AG04449 (cell line): ENCODE measurements around the gene LYG1.

ENCODE experiments used
- CTCF ChIA-PET: fragments of 350-600 bp; formaldehyde crosslinking; extraction: SDS; loops from one replicate; lab custom pipeline; 2021; ENCODE audit warnings: antibody characterized with exemption; lab: Yijun Ruan, JAX
- POLR2A ChIA-PET: fragments of 400-600, 350-600 bp; formaldehyde crosslinking; extraction: SDS; loops from one replicate; lab custom pipeline; 2020; ENCODE audit warnings: antibody characterized with exemption, inconsistent platforms; lab: Yijun Ruan, JAX
- DNase-seq: peaks from one replicate; pipeline ENCODE4 v3.0.0-alpha.2; 2010; ENCODE audit warnings: low read depth, low spot score
- H3K4me3 ChIP-seq: 2 replicates; pipeline ENCODE4 v1.5.1; 2011; ENCODE audit warnings: low read depth, mild to moderate bottlenecking, control low read depth, low read length
- CTCF ChIP-seq: IDR thresholded peaks from one replicate; pipeline ENCODE4 v1.5.1; 2011; ENCODE audit warnings: mild to moderate bottlenecking, moderate library complexity, low read length, control low read depth, inconsistent platforms; ENCODE audit not compliant: insufficient read depth; ENCODE audit errors: missing control alignments

Gene LYG1

GRCh38 chr2:99249951-99250350 is 51.0 kb downstream of the LYG1 start:
- TF ChIP-seq CTCF: no peak
- no peak overlapping the region for H3K4me3 ChIP-seq
- POLR2A ChIA-PET: no interaction called here
- no peak for DNase-seq
- CTCF ChIA-PET: no interaction called here

GRCh38 chr2:99242151-99242550 is 58.8 kb downstream of the LYG1 start:
- DNase-seq: no peak
- no peak for TF ChIP-seq CTCF
- POLR2A ChIA-PET: no interaction called here
- H3K4me3 ChIP-seq: no peak overlapping the region
- CTCF ChIA-PET: no interaction called here

GRCh38 chr2:99240431-99240830 is 60.6 kb downstream of the LYG1 start:
- no peak for TF ChIP-seq CTCF
- no peak for DNase-seq
- CTCF ChIA-PET: no interaction called here
- POLR2A ChIA-PET: no interaction called here
- no peak overlapping the region for H3K4me3 ChIP-seq

GRCh38 chr2:99238599-99238998 is 62.4 kb downstream of the LYG1 start:
- POLR2A ChIA-PET: no interaction called here
- CTCF ChIA-PET: no interaction called here
- no peak for TF ChIP-seq CTCF
- DNase-seq: no peak
- no peak overlapping the region for H3K4me3 ChIP-seq
